Activated CD4-positive, alpha-beta T cell treated with anti-CD3 and anti-CD28 coated beads, Interleukin-2, Interleukin-4, amounts not matched to agents 100 ng/mL and 50 ng/mL, durations not matched to agents 16 hours and 8 hours (primary cell): ENCODE results near the gene BORCS5.
A peak's percentile ranks its signal among the peaks of the same experiment; 100 is the strongest.
"Not testable (repeated sequence)": the region's sequence is repeated elsewhere in the genome, so short reads cannot be mapped to it uniquely, and the experiment has no call there.

ENCODE experiments used
- DNase-seq: peaks from one replicate; pipeline ENCODE4 v3.0.0-alpha.2; 2020; ENCODE audit warnings: low spot score

Gene BORCS5

GRCh38 chr12:12486661-12487240 is 129.9 kb downstream of the BORCS5 start:
- DNase-seq = peak; percentile 58

GRCh38 chr12:12487490-12487889 is 130.6 kb downstream of the BORCS5 start:
- DNase-seq = no peak

- DNase-seq = no peak
Measured at GRCh38 chr12:12488296-12488695, 131.4 kb downstream of the BORCS5 start.

GRCh38 chr12:12488823-12489550 is 132.1 kb downstream of the BORCS5 start:
- no peak for DNase-seq

- DNase-seq = no peak
Measured at GRCh38 chr12:12491606-12492005, 134.7 kb downstream of the BORCS5 start.

- no peak for DNase-seq
Measured at GRCh38 chr12:12492547-12492946, 135.7 kb downstream of the BORCS5 start.

- no peak for DNase-seq
Measured at GRCh38 chr12:12495536-12495935, 138.7 kb downstream of the BORCS5 start.

GRCh38 chr12:12498210-12498609 is 141.3 kb downstream of the BORCS5 start:
- DNase-seq = no peak

GRCh38 chr12:12499909-12500604 is 143.2 kb downstream of the BORCS5 start:
- DNase-seq = no peak

- no peak for DNase-seq
Measured at GRCh38 chr12:12501121-12501520, 144.2 kb downstream of the BORCS5 start.

GRCh38 chr12:12502130-12502814 is 145.4 kb downstream of the BORCS5 start:
- not testable (repeated sequence) for DNase-seq

GRCh38 chr12:12502815-12503151 is 145.9 kb downstream of the BORCS5 start:
- no peak for DNase-seq

- peak; percentile 55 for DNase-seq
Measured at GRCh38 chr12:12503384-12504078, 146.7 kb downstream of the BORCS5 start.

GRCh38 chr12:12505544-12506495 is 148.9 kb downstream of the BORCS5 start:
- DNase-seq = peak; percentile 72

GRCh38 chr12:12506496-12506890 is 149.6 kb downstream of the BORCS5 start:
- DNase-seq = no peak

- no peak for DNase-seq
Measured at GRCh38 chr12:12507121-12507520, 150.2 kb downstream of the BORCS5 start.

- DNase-seq = no peak
Measured at GRCh38 chr12:12508612-12509011, 151.7 kb downstream of the BORCS5 start.

- no peak for DNase-seq
Measured at GRCh38 chr12:12510141-12510540, 153.3 kb downstream of the BORCS5 start.

GRCh38 chr12:12510551-12510950 is 153.7 kb downstream of the BORCS5 start:
- DNase-seq = no peak

GRCh38 chr12:12511021-12511783 is 154.3 kb downstream of the BORCS5 start:
- DNase-seq = no peak
